H1 (cell line): Measurements from ENCODE around the gene RXRA. TPM values are rescaled to one million over a fixed set of nuclear protein-coding genes. Genes with fewer than 3 reads are reported as not detected.

Experiments
- CBX5 ChIP-seq: fragments of 300-800, 300-1000 bp; sonication (generic); IDR thresholded peaks from 2 replicates; pipeline ENCODE4 v1.7.1; 2016; ENCODE audit warnings: antibody characterized with exemption, low read length, low read depth
- polyA plus RNA-seq, 7 experiments: library from polyadenylated mRNA; depleted of rRNA in 3 of 7; stranded (reverse) in 5 of 7; unstranded in 2 of 7; fragments of >200 nt in 5 of 7; fragments of 200-250 nt in 2 of 7; gene quantifications; 1 replicate in 5 of 7; 2 replicates in 1 of 7; 4 replicates in 1 of 7; pipeline versions ENCODE4 v1.2.1 to v1.2.3, GENCODE V29; 2011 to 2013; ENCODE audit warnings: missing spikeins in 2 of 7, mixed read lengths in 2 of 7
- total RNA-seq: library from RNA; stranded (reverse); fragmentation: NEBNext Ultra II Directional; extraction: Animal tissue kit (Norgen Biotek cat#: 25700); gene quantifications from 2 replicates; pipeline ENCODE4 v1.2.1, GENCODE V29; 2021
- TF ChIP-seq, protein P1 (sequence below): fragments of 300-600 bp; sonication (generic); IDR thresholded peaks from 2 replicates; pipeline ENCODE4 v1.7.1; 2012; ENCODE audit warnings: low read length, moderate library complexity, mild to moderate bottlenecking, inconsistent platforms; ENCODE audit not compliant: insufficient replicate concordance

Gene RXRA
- total and polyA plus RNA-seq, 2 of the 8 experiments (the other 6 are each of a cell fraction or from before 2014, with no cell fraction given) = 9.8 to 29.4 TPM

DNA sequence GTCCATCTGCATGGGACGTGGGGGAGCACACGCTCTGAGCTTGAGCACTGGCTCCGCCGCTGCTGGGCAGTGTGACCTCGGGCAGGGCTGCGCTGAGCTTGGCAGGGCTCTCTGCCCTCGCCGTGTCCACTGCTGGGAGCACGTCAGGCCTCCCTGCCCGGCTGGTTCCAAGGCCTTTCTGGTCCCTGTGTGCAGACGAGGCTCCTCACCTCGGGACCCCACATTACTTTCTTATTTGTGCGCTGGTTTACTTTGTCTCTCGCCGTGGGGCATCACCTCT is 43.9 kb downstream of the RXRA start (continued):
- TF ChIP-seq, protein P1, sequence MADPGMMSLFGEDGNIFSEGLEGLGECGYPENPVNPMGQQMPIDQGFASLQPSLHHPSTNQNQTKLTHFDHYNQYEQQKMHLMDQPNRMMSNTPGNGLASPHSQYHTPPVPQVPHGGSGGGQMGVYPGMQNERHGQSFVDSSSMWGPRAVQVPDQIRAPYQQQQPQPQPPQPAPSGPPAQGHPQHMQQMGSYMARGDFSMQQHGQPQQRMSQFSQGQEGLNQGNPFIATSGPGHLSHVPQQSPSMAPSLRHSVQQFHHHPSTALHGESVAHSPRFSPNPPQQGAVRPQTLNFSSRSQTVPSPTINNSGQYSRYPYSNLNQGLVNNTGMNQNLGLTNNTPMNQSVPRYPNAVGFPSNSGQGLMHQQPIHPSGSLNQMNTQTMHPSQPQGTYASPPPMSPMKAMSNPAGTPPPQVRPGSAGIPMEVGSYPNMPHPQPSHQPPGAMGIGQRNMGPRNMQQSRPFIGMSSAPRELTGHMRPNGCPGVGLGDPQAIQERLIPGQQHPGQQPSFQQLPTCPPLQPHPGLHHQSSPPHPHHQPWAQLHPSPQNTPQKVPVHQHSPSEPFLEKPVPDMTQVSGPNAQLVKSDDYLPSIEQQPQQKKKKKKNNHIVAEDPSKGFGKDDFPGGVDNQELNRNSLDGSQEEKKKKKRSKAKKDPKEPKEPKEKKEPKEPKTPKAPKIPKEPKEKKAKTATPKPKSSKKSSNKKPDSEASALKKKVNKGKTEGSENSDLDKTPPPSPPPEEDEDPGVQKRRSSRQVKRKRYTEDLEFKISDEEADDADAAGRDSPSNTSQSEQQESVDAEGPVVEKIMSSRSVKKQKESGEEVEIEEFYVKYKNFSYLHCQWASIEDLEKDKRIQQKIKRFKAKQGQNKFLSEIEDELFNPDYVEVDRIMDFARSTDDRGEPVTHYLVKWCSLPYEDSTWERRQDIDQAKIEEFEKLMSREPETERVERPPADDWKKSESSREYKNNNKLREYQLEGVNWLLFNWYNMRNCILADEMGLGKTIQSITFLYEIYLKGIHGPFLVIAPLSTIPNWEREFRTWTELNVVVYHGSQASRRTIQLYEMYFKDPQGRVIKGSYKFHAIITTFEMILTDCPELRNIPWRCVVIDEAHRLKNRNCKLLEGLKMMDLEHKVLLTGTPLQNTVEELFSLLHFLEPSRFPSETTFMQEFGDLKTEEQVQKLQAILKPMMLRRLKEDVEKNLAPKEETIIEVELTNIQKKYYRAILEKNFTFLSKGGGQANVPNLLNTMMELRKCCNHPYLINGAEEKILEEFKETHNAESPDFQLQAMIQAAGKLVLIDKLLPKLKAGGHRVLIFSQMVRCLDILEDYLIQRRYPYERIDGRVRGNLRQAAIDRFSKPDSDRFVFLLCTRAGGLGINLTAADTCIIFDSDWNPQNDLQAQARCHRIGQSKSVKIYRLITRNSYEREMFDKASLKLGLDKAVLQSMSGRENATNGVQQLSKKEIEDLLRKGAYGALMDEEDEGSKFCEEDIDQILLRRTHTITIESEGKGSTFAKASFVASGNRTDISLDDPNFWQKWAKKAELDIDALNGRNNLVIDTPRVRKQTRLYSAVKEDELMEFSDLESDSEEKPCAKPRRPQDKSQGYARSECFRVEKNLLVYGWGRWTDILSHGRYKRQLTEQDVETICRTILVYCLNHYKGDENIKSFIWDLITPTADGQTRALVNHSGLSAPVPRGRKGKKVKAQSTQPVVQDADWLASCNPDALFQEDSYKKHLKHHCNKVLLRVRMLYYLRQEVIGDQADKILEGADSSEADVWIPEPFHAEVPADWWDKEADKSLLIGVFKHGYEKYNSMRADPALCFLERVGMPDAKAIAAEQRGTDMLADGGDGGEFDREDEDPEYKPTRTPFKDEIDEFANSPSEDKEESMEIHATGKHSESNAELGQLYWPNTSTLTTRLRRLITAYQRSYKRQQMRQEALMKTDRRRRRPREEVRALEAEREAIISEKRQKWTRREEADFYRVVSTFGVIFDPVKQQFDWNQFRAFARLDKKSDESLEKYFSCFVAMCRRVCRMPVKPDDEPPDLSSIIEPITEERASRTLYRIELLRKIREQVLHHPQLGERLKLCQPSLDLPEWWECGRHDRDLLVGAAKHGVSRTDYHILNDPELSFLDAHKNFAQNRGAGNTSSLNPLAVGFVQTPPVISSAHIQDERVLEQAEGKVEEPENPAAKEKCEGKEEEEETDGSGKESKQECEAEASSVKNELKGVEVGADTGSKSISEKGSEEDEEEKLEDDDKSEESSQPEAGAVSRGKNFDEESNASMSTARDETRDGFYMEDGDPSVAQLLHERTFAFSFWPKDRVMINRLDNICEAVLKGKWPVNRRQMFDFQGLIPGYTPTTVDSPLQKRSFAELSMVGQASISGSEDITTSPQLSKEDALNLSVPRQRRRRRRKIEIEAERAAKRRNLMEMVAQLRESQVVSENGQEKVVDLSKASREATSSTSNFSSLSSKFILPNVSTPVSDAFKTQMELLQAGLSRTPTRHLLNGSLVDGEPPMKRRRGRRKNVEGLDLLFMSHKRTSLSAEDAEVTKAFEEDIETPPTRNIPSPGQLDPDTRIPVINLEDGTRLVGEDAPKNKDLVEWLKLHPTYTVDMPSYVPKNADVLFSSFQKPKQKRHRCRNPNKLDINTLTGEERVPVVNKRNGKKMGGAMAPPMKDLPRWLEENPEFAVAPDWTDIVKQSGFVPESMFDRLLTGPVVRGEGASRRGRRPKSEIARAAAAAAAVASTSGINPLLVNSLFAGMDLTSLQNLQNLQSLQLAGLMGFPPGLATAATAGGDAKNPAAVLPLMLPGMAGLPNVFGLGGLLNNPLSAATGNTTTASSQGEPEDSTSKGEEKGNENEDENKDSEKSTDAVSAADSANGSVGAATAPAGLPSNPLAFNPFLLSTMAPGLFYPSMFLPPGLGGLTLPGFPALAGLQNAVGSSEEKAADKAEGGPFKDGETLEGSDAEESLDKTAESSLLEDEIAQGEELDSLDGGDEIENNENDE = no peak
- TF ChIP-seq CBX5 = no peak
